ENCODE data around the gene CKMT2.

The CKMT2 gene

GRCh38 chr5:81308836-81309235 is 75.7 kb downstream of the CKMT2 start:
- Histone ChIP-seq H3K36me3 (ENCODE audit: control insufficient read depth in 1 of 2, insufficient read depth in 2 of 2, low read length in 2 of 2) (peaks cover 26 to 32% of the 10 kb centered on the region in 2 donors), H3K27ac (ENCODE audit: low read length) (no peak overlapping the region), H3K4me1 (ENCODE audit: control insufficient read depth in 1 of 2, insufficient read depth in 2 of 2, low read length in 2 of 2) (no peaks in the 10 kb centered on the region), H3K9me3 (ENCODE audit: control insufficient read depth in 1 of 2, low read length in 2 of 2) (no peaks in the 10 kb centered on the region), H3K4me3 (ENCODE audit: low read depth in 1 of 2, low read length in 2 of 2) (no peak overlapping the region), H3K27me3 (ENCODE audit: low read depth, low read length) (no peaks in the 10 kb centered on the region)

- H3K27me3 ChIP-seq (ENCODE audit: low read depth, low read length), result no peaks in the 10 kb centered on the region
These were observed 77.4 kb downstream of the CKMT2 start for GRCh38 chr5:81310402-81311063.

GRCh38 chr5:81313278-81313677 is 80.2 kb downstream of the CKMT2 start:
- Histone ChIP-seq H3K27ac (ENCODE audit: low read length) (no peak overlapping the region), H3K36me3 (ENCODE audit: control insufficient read depth in 1 of 2, insufficient read depth in 2 of 2, low read length in 2 of 2) (peaks cover 26% of the 10 kb centered on the region in 2 donors), H3K4me3 (ENCODE audit: low read depth in 1 of 2, low read length in 2 of 2) (no peak overlapping the region), H3K27me3 (ENCODE audit: low read depth, low read length) (no peaks in the 10 kb centered on the region), H3K9me3 (ENCODE audit: control insufficient read depth in 1 of 2, low read length in 2 of 2) (no peaks in the 10 kb centered on the region), H3K4me1 (ENCODE audit: control insufficient read depth in 1 of 2, insufficient read depth in 2 of 2, low read length in 2 of 2) (no peaks in the 10 kb centered on the region)

More at GRCh38 chr5:81310402-81311063, 77.4 kb downstream of the CKMT2 start:
- no peak overlapping the region for H3K4me3 ChIP-seq (ENCODE audit: low read depth in 1 of 2, low read length in 2 of 2)
- no peaks in the 10 kb centered on the region for H3K9me3 ChIP-seq (ENCODE audit: control insufficient read depth in 1 of 2, low read length in 2 of 2)
- no peak overlapping the region for H3K27ac ChIP-seq (ENCODE audit: low read length)
- H3K36me3 ChIP-seq (ENCODE audit: control insufficient read depth in 1 of 2, insufficient read depth in 2 of 2, low read length in 2 of 2), result peaks cover 26% of the 10 kb centered on the region in 2 donors
- no peaks in the 10 kb centered on the region for H3K4me1 ChIP-seq (ENCODE audit: control insufficient read depth in 1 of 2, insufficient read depth in 2 of 2, low read length in 2 of 2)

GRCh38 chr5:81313686-81314085 is 80.6 kb downstream of the CKMT2 start:
- no peak overlapping the region for H3K27ac ChIP-seq (ENCODE audit: low read length)
- H3K4me1 ChIP-seq (ENCODE audit: control insufficient read depth in 1 of 2, insufficient read depth in 2 of 2, low read length in 2 of 2), result no peaks in the 10 kb centered on the region
- peaks cover 26% of the 10 kb centered on the region in 2 donors for H3K36me3 ChIP-seq (ENCODE audit: control insufficient read depth in 1 of 2, insufficient read depth in 2 of 2, low read length in 2 of 2)
- no peak overlapping the region for H3K4me3 ChIP-seq (ENCODE audit: low read depth in 1 of 2, low read length in 2 of 2)
- H3K27me3 ChIP-seq (ENCODE audit: low read depth, low read length), result no peaks in the 10 kb centered on the region
- no peaks in the 10 kb centered on the region for H3K9me3 ChIP-seq (ENCODE audit: control insufficient read depth in 1 of 2, low read length in 2 of 2)

GRCh38 chr5:81314581-81314980 is 81.5 kb downstream of the CKMT2 start:
- peaks cover 20 to 21% of the 10 kb centered on the region in 2 donors for H3K36me3 ChIP-seq (ENCODE audit: control insufficient read depth in 1 of 2, insufficient read depth in 2 of 2, low read length in 2 of 2)

GRCh38 chr5:81315336-81315735 is 82.2 kb downstream of the CKMT2 start:
- Histone ChIP-seq H3K4me3 (ENCODE audit: low read depth in 1 of 2, low read length in 2 of 2) (no peak overlapping the region), H3K4me1 (ENCODE audit: control insufficient read depth in 1 of 2, insufficient read depth in 2 of 2, low read length in 2 of 2) (no peaks in the 10 kb centered on the region), H3K27me3 (ENCODE audit: low read depth, low read length) (no peaks in the 10 kb centered on the region)

More at GRCh38 chr5:81314581-81314980, 81.5 kb downstream of the CKMT2 start:
- Histone ChIP-seq H3K4me1 (ENCODE audit: control insufficient read depth in 1 of 2, insufficient read depth in 2 of 2, low read length in 2 of 2) (no peaks in the 10 kb centered on the region), H3K27ac (ENCODE audit: low read length) (no peak overlapping the region), H3K4me3 (ENCODE audit: low read depth in 1 of 2, low read length in 2 of 2) (no peak overlapping the region), H3K27me3 (ENCODE audit: low read depth, low read length) (no peaks in the 10 kb centered on the region), H3K9me3 (ENCODE audit: control insufficient read depth in 1 of 2, low read length in 2 of 2) (no peaks in the 10 kb centered on the region)

GRCh38 chr5:81315830-81316229 is 82.7 kb downstream of the CKMT2 start:
- H3K27ac ChIP-seq (ENCODE audit: low read length), result no peak overlapping the region
- peaks cover 16 to 17% of the 10 kb centered on the region in 2 donors for H3K36me3 ChIP-seq (ENCODE audit: control insufficient read depth in 1 of 2, insufficient read depth in 2 of 2, low read length in 2 of 2)

More at GRCh38 chr5:81315336-81315735, 82.2 kb downstream of the CKMT2 start:
- Histone ChIP-seq H3K36me3 (ENCODE audit: control insufficient read depth in 1 of 2, insufficient read depth in 2 of 2, low read length in 2 of 2) (peaks cover 20% of the 10 kb centered on the region in 2 donors), H3K27ac (ENCODE audit: low read length) (no peak overlapping the region), H3K9me3 (ENCODE audit: control insufficient read depth in 1 of 2, low read length in 2 of 2) (no peaks in the 10 kb centered on the region)

More at GRCh38 chr5:81315830-81316229, 82.7 kb downstream of the CKMT2 start:
- no peaks in the 10 kb centered on the region for H3K4me1 ChIP-seq (ENCODE audit: control insufficient read depth in 1 of 2, insufficient read depth in 2 of 2, low read length in 2 of 2)
- no peaks in the 10 kb centered on the region for H3K9me3 ChIP-seq (ENCODE audit: control insufficient read depth in 1 of 2, low read length in 2 of 2)
- H3K4me3 ChIP-seq (ENCODE audit: low read depth in 1 of 2, low read length in 2 of 2), result no peak overlapping the region
- no peaks in the 10 kb centered on the region for H3K27me3 ChIP-seq (ENCODE audit: low read depth, low read length)

Data from muscle layer of duodenum (tissue), 2 donors.